ENCODE results near the gene C4BPA. TPM values are rescaled to one million over a fixed set of nuclear protein-coding genes. Genes with fewer than 3 reads are reported as not detected.

C4BPA gene
- total RNA-seq, 4 donors from 2014 or later: not detected

DNA sequence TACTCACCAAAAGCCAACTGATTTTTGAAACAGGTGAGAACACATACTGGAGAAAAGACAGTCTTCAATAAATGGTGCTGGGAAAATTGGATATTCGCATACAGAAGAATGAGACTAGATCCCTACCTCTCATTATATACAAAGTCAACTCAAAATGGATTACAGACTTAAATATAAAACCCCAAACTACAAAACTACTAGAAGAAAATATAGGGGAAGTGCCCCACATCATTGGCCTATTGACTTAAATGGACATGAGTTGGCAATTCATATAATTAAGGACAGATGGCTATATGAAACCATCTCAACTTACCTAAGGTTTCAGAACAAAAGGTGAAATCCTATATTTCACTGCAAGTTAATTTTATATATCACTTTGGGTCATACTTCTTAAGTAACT is 60.1 kb downstream of the C4BPA start:
- TF ChIP-seq, protein P1, sequence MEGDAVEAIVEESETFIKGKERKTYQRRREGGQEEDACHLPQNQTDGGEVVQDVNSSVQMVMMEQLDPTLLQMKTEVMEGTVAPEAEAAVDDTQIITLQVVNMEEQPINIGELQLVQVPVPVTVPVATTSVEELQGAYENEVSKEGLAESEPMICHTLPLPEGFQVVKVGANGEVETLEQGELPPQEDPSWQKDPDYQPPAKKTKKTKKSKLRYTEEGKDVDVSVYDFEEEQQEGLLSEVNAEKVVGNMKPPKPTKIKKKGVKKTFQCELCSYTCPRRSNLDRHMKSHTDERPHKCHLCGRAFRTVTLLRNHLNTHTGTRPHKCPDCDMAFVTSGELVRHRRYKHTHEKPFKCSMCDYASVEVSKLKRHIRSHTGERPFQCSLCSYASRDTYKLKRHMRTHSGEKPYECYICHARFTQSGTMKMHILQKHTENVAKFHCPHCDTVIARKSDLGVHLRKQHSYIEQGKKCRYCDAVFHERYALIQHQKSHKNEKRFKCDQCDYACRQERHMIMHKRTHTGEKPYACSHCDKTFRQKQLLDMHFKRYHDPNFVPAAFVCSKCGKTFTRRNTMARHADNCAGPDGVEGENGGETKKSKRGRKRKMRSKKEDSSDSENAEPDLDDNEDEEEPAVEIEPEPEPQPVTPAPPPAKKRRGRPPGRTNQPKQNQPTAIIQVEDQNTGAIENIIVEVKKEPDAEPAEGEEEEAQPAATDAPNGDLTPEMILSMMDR (IDR thresholded peaks at IDR 0.05; ENCODE audit: low read depth): no peak

DNA sequence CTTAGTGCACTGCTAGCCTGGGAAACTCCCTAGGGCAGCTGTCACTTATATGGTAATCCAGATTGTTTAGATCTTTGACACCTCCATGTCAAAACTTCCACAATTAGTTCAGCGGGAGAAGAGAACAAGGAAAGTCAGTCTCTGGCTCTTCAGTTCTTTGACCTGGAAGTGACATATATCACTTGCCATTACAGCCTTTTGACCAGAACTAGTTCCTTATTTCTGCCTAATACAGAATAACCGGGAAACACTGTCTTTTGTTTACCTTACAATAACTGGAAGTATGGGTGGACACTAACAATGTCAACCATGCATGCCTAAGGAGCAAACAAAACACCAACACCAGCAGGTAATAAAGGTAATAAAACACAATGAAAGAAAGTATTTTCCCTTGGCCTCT is 68.3 kb downstream of the C4BPA start:
- TF ChIP-seq, protein P1 (IDR thresholded peaks at IDR 0.05; ENCODE audit: low read depth): no peak

DNA sequence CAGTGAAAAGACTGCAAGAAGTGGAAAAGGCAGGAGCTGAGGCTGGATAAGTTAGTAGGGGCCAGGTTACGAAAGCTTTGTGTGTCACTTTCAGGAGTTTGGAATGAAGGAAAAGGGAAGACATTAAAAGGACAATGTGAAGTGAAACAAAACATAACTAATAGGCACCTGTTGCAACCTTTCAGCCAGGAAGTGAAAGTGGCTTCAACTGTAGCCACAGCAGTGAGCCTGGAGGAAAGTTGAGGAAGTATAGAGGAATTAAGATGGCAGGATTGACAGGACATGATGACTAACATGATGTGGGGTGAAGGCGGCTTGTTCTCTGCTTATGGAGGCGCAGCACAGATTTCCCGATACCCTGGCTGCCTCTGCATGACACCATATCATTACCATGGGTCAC is 68.9 kb downstream of the C4BPA start:
- TF ChIP-seq, protein P1 (IDR thresholded peaks at IDR 0.05; ENCODE audit: low read depth): no peak

DNA sequence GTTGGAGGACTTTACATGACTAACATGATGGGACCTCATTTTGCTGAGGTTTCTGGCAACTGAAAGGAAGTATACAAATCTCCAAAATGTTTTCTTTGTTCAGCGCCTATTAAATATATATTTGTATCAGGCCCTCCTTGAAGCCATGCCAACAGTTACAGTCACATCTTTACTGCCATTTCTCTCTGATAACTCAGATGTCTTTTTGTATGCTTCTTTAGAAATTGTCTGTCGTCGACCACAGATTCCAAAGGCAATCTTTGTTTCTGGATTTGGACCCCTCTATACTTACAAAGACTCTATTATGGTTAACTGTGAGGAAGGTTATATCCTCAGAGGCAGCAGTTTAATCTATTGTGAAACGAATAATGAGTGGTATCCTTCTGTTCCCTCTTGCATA is 69.4 kb downstream of the C4BPA start:
- TF ChIP-seq, protein P1 (IDR thresholded peaks at IDR 0.05; ENCODE audit: low read depth): no peak

DNA sequence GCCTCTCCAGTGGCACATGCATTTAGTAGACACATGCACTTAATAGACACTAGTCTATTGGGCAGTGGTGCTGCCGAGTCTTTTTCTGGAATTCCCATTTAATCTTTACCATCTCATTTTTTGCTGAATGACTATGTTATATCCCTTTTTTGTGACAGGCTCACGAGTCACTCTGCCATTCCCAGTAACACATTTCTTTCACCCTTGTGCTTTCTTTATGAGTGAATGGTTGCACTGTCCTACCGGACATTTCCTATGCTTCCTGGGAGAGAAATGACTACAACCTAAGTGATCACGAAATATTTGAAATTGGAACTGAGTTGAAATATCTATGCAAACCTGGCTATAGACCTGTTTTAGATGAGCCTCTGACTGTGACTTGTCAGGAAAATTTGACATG is 70.9 kb downstream of the C4BPA start:
- TF ChIP-seq, protein P1 (IDR thresholded peaks at IDR 0.05; ENCODE audit: low read depth): no peak

DNA sequence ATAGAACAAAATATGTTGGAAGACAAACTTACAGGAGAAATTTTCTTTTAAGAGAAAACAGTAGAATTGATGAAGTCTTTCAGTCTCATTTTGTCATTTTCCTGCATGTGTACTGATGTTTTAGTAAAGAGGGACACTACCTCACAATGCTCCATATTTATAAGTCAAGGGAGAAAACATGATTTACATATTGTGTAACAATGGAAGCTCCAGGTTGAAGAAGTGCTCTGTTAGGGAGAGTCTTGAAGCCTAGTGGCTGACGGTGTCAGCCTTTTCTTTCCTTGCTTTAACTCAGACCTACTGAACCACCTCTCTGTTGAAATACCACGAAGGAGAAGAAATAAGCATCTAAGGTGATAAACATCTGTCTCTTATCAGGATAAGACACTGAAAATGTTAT is 75.0 kb downstream of the C4BPA start:
- TF ChIP-seq, protein P1 (IDR thresholded peaks at IDR 0.05; ENCODE audit: low read depth): no peak

DNA sequence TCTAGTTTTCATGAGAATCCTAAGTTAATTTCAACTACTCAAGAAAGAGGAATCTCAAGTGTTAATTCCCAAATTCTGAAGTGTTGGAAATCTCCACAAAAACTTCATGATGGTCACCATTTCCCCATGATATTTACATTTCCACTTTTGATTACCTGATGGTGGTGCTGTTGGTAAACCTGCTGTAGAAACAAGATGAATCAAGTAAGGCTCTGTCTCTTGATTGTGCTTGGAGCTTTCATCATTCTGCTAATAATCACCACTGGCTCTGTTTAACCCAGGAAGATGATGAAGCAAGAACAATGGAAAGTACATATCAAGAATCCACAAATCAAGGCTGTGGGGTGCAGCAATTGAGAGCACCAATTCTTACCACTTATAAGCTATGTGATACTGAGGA is 77.8 kb downstream of the C4BPA start:
- TF ChIP-seq, protein P1 (IDR thresholded peaks at IDR 0.05; ENCODE audit: low read depth): no peak
